ENCODE results near the gene NPW. TPM values are rescaled to one million over a fixed set of nuclear protein-coding genes. Genes with fewer than 3 reads are reported as not detected.

The NPW gene
- total and polyA plus RNA-seq, 7 donors: 0.14 to 0.66 (median 0.43) TPM; not detected in 4

GRCh38 chr16:1987198-1987597, 32.4 kb upstream of the NPW start:
- ATAC-seq: no peak
- H3K27me3 ChIP-seq (ENCODE audit: insufficient read depth in 3 of 3, low read length in 2 of 3): peaks cover 0 to 34% (median 20%) of the 10 kb centered on the region in 3 donors

GRCh38 chr16:1989209-1990100, 30.1 kb upstream of the NPW start, which contains the start of gene SYNGR3:
Gene SYNGR3, plus strand, starts transcription at chr16:1989970. Its CDS starts 133 bp downstream, at chr16:1990103.
- Histone ChIP-seq H3K4me3 (peak within 1 kb of the TSS; percentile 1), H3K27me3 (ENCODE audit: insufficient read depth in 3 of 3, low read length in 2 of 3) (peaks cover 0 to 34% (median 20%) of the 10 kb centered on the region in 3 donors), H3K4me1 (peaks cover 24% of the 10 kb centered on the region), H3K9me3 (no peaks in the 10 kb centered on the region), H3K36me3 (ENCODE audit: insufficient read depth in 1 of 2, low read depth in 1 of 2) (peaks cover 4 to 24% of the 10 kb centered on the region in 2 donors), H3K27ac (no peak within 1 kb of the TSS)
- DNase-seq (no peak), ATAC-seq (no peak)
- 4 to 9% (median 8%) methylated on average over 21 to 67 of the region's 67 CpGs for WGBS, 3 donors
- intact Hi-C loops (cut with DNase I): no loop called here
- no peak for TF ChIP-seq CTCF (IDR thresholded peaks at IDR 0.05)

More at GRCh38 chr16:1987198-1987597, 32.4 kb upstream of the NPW start:
- Histone ChIP-seq H3K27ac (no peak overlapping the region), H3K36me3 (ENCODE audit: insufficient read depth in 1 of 2, low read depth in 1 of 2) (peaks cover 4 to 24% of the 10 kb centered on the region in 2 donors), H3K4me1 (peaks cover 32% of the 10 kb centered on the region), H3K9me3 (no peaks in the 10 kb centered on the region), H3K4me3 (no peak overlapping the region)
- 85 to 92% (median 90%) methylated on average over 10 of the region's 10 CpGs for WGBS, 3 donors
- no peak for DNase-seq
- TF ChIP-seq CTCF (IDR thresholded peaks at IDR 0.05): no peak
- intact Hi-C loops (cut with DNase I): no loop called here

- intact Hi-C loops (cut with DNase I): no loop called here
- no peak for TF ChIP-seq CTCF (IDR thresholded peaks at IDR 0.05)
- WGBS, 3 donors: 0 to 2% (median 1%) methylated on average over 7 to 25 of the region's 25 CpGs
- Histone ChIP-seq H3K27ac (no peak overlapping the region), H3K4me1 (peaks cover 18% of the 10 kb centered on the region), H3K4me3 (no peak overlapping the region), H3K27me3 (ENCODE audit: insufficient read depth in 3 of 3, low read length in 2 of 3) (peaks cover 0 to 34% (median 20%) of the 10 kb centered on the region in 3 donors), H3K9me3 (no peaks in the 10 kb centered on the region), H3K36me3 (ENCODE audit: insufficient read depth in 1 of 2, low read depth in 1 of 2) (peaks cover 4 to 23% of the 10 kb centered on the region in 2 donors)
- ATAC-seq (no peak), DNase-seq (no peak)
Measured at GRCh38 chr16:1990101-1990350, 29.6 kb upstream of the NPW start.

- peaks cover 4 to 18% of the 10 kb centered on the region in 2 donors for H3K36me3 ChIP-seq (ENCODE audit: insufficient read depth in 1 of 2, low read depth in 1 of 2)
- peak overlapping the region; percentile 1 for H3K4me3 ChIP-seq
- peaks cover 13% of the 10 kb centered on the region for H3K4me1 ChIP-seq
- peaks cover 0 to 34% (median 20%) of the 10 kb centered on the region in 3 donors for H3K27me3 ChIP-seq (ENCODE audit: insufficient read depth in 3 of 3, low read length in 2 of 3)
- H3K9me3 ChIP-seq: no peaks in the 10 kb centered on the region
- intact Hi-C loops (cut with DNase I): no loop called here
- no peak overlapping the region for H3K27ac ChIP-seq
- ATAC-seq: no peak
- DNase-seq: no peak
- 2 to 5% (median 4%) methylated on average over 31 to 50 of the region's 50 CpGs for WGBS, 3 donors
- no peak for TF ChIP-seq CTCF (IDR thresholded peaks at IDR 0.05)
Measured at GRCh38 chr16:1990351-1991134, 29.0 kb upstream of the NPW start.
